Fibroblast of lung (primary cell): ENCODE data around the gene NRF1.

Experiments
- CTCF ChIP-seq, 2 donors: IDR thresholded peaks in 1 of 2; conservative IDR thresholded peaks in 1 of 2; 1 replicate in 1 of 2; 2 replicates in 1 of 2; pipeline ENCODE4 v1.5.1; 2011 to 2012; ENCODE audit warnings: low read length in 2 of 2, control low read depth in 1 of 2, inconsistent platforms in 1 of 2, low read depth in 1 of 2, mild to moderate bottlenecking in 1 of 2
- EZH2 ChIP-seq: IDR thresholded peaks from 2 replicates; pipeline ENCODE4 v1.5.1; 2012; ENCODE audit warnings: low read length, control low read depth, mild to moderate bottlenecking; ENCODE audit errors: missing control alignments

- no peak for TF ChIP-seq CTCF (conservative IDR thresholded peaks at IDR 0.05 in 1 of 2, IDR thresholded peaks at IDR 0.05 in 1 of 2; ENCODE audit: low read depth in 1 of 2, low read length in 2 of 2)
- no peak for TF ChIP-seq EZH2
These were observed 87.2 kb downstream of the NRF1 start for GRCh38 chr7:129698516-129699418.
